Kidney (tissue), 14 donors: ENCODE measurements around the gene C3orf20. TPM values are rescaled to one million over a fixed set of nuclear protein-coding genes. Genes with fewer than 3 reads are reported as not detected.

Experiments
- DNase-seq, 5 donors: peaks; one replicate each; pipeline ENCODE4 v3.0.0-alpha.2; 2013 to 2020
- FAIRE-seq: peaks from 2 replicates; lab custom pipeline; 2012; peaks lifted over from hg19 to GRCh38; lab: Jason Lieb, UNC
- H3K27ac ChIP-seq, 2 donors: one replicate each; pipeline ENCODE4 v1.7.0; 2013; ENCODE audit warnings: low read depth in 2 of 2, low read length in 2 of 2, inconsistent platforms in 1 of 2
- H3K27me3 ChIP-seq: one replicate; pipeline ENCODE4 v1.7.1; 2013; ENCODE audit warnings: low read length, inconsistent platforms; ENCODE audit not compliant: control insufficient read depth, insufficient read depth
- H3K36me3 ChIP-seq, 3 donors: one replicate each; pipeline versions ENCODE4 v1.7.0 to v1.7.1; 2013; ENCODE audit warnings: low read length in 3 of 3, control low read depth in 1 of 3, inconsistent platforms in 1 of 3; ENCODE audit not compliant: insufficient read depth in 3 of 3, control insufficient read depth in 2 of 3
- H3K4me1 ChIP-seq, 3 donors: one replicate each; pipeline versions ENCODE4 v1.7.0 to v1.7.1; 2013; ENCODE audit warnings: low read length in 3 of 3, inconsistent platforms in 1 of 3, low read depth in 1 of 3; ENCODE audit not compliant: control insufficient read depth in 2 of 3, insufficient read depth in 2 of 3
- H3K4me3 ChIP-seq, 3 donors: one replicate each; pipeline versions ENCODE4 v1.7.0 to v1.8.1; 2013; ENCODE audit warnings: low read length in 3 of 3, control low read depth in 1 of 3, inconsistent platforms in 1 of 3
- H3K9ac ChIP-seq, 3 donors: one replicate each; pipeline versions ENCODE4 v1.7.0 to v1.7.1; 2013; ENCODE audit warnings: low read length in 3 of 3, control low read depth in 1 of 3, inconsistent platforms in 1 of 3
- H3K9me3 ChIP-seq, 3 donors: one replicate each; pipeline versions ENCODE4 v1.7.0 to v1.7.1; 2013; ENCODE audit warnings: low read length in 3 of 3, control low read depth in 1 of 3, inconsistent platforms in 1 of 3; ENCODE audit not compliant: control insufficient read depth in 2 of 3, insufficient read depth in 1 of 3
- CTCF ChIP-seq: IDR thresholded peaks from 3 replicates; pipeline ENCODE4 v1.5.1; 2012; ENCODE audit warnings: mild to moderate bottlenecking, moderate library complexity, borderline replicate concordance; ENCODE audit not compliant: insufficient read depth; ENCODE audit errors: extremely low read depth
- intact Hi-C: fragments of 100-400 bp; cut with DNase I; formaldehyde crosslinking; loops from one replicate; pipeline ENCODE4 v1.11.1; 2022
- polyA plus RNA-seq: library from polyadenylated mRNA; stranded (reverse); fragments of 350-450 nt; fragmentation: Illumina TruSeq; extraction: RNeasy Lipid Tissue Mini Kit (QIAGEN cat#74804); gene quantifications from one replicate; pipeline ENCODE4 v1.2.3, GENCODE V29; 2014; ENCODE audit warnings: low read depth, low replicate concordance; ENCODE audit not compliant: insufficient read depth
- total RNA-seq: library from RNA; stranded (reverse); fragmentation: NEBNext Ultra II Directional; extraction: Animal tissue kit (Norgen Biotek cat#: 25700); gene quantifications from one replicate; pipeline ENCODE4 v1.2.1, GENCODE V29; 2021
- donor health status: control.
- donor health status: control.
- donor health status: control.
- donor health status: control.
- donor health status: control.
- donor health status: DM: yes; HTN: yes; CAD: no.
- donor health status: Normal renal cell carcinoma (clear cell type).

C3orf20 gene
- total and polyA plus RNA-seq, 2 donors from 2014 or later, result 0.16 TPM; not detected in 1

DNA sequence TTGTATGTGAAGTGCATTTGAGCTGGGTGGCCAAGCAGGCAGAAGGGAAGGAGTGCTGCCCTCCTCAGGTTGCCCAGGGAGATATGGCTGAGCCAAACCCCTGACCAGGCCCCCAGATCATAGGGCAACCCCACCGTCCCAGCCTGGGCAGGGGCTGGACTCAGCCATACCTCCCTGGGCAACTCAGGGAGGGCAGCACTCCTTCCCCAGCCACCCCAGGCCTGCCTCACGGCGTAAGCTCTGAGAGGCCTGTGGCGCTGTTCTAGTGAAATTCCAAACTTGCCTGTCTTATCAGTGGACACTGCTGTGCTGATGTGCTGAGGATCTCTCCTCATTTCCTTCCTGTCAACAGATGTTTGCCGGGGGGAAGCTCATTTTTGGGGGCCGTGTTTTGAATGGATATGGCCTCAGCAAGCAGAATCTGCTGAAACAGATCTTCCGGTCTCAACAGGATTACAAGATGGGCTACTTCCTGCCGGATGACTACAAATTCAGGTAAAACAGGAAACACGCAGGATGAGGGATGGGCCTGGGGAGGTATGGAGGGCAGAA, 86.3 kb downstream of the C3orf20 start:
- DNase-seq (peak in 1 of 5 donors; percentile 50), FAIRE-seq (no peak)
- no peaks in the 10 kb centered on the region for H3K36me3 ChIP-seq
- intact Hi-C loops, result no loop called here
- H3K27ac ChIP-seq, result no peak overlapping the region
- no peak overlapping the region for H3K4me3 ChIP-seq
- H3K27me3 ChIP-seq, result no peaks in the 10 kb centered on the region
- no peak for TF ChIP-seq CTCF
- H3K4me1 ChIP-seq, result no peaks in the 10 kb centered on the region
- no peak overlapping the region for H3K9ac ChIP-seq
- H3K9me3 ChIP-seq, result no peaks in the 10 kb centered on the region

- no peaks in the 10 kb centered on the region for H3K9me3 ChIP-seq
- H3K27me3 ChIP-seq, result no peaks in the 10 kb centered on the region
- intact Hi-C loops, result no loop called here
- no peak overlapping the region for H3K4me3 ChIP-seq
- no peak for TF ChIP-seq CTCF
- FAIRE-seq (no peak), DNase-seq (no peak)
- no peaks in the 10 kb centered on the region for H3K36me3 ChIP-seq
- H3K27ac ChIP-seq, result no peak overlapping the region
- no peaks in the 10 kb centered on the region for H3K4me1 ChIP-seq
- no peak overlapping the region for H3K9ac ChIP-seq
These were observed 86.9 kb downstream of the C3orf20 start for GRCh38 chr3:14761866-14762265.

DNA sequence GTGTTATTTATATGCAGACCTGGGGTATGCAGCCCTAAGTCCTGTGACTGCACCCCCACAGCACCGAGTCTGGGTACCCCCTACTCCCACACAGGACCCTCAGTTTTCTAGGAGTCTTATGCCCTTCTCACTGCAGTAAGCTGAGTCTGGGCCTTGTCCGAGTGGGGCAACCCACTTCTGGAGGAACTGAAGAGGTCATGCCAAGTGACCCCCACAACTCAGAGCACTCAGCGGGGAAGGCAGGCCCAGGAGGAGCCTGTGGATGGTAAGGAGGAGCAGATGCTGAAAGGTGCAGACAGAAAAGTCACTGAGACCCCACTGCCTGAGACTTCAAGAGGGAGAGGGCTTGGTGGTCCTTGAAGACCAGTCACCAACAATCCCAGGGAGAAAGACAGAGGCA, 87.8 kb downstream of the C3orf20 start:
- no peak for TF ChIP-seq CTCF
- Histone ChIP-seq H3K4me3 (no peak overlapping the region), H3K27ac (no peak overlapping the region), H3K9me3 (no peaks in the 10 kb centered on the region), H3K36me3 (no peaks in the 10 kb centered on the region), H3K4me1 (no peaks in the 10 kb centered on the region), H3K9ac (no peak overlapping the region), H3K27me3 (no peaks in the 10 kb centered on the region)
- no peak for FAIRE-seq
- intact Hi-C loops, result no loop called here
- no peak for DNase-seq
